ENCODE results near the gene B3GAT2.

Gene B3GAT2

GRCh38 chr6:70841112-70841511 lies 115.7 kb downstream of the B3GAT2 start:
- DNase-seq: no peak

- DNase-seq: peak; percentile 35 to 50 (median 41)
These were observed 117.3 kb downstream of the B3GAT2 start for GRCh38 chr6:70839286-70840266.

GRCh38 chr6:70838907-70839285 lies 118.0 kb downstream of the B3GAT2 start:
- no peak for DNase-seq

- DNase-seq: no peak
These were observed 122.3 kb downstream of the B3GAT2 start for GRCh38 chr6:70834520-70834919.

GRCh38 chr6:70831427-70831826 lies 125.4 kb downstream of the B3GAT2 start:
- no peak for DNase-seq

- no peak for DNase-seq
These were observed 133.2 kb downstream of the B3GAT2 start for GRCh38 chr6:70823651-70824050.

- DNase-seq: no peak
These were observed 135.1 kb downstream of the B3GAT2 start for GRCh38 chr6:70821751-70822150.

GRCh38 chr6:70820778-70821177 lies 136.1 kb downstream of the B3GAT2 start:
- DNase-seq: no peak

GRCh38 chr6:70819646-70820045 lies 137.2 kb downstream of the B3GAT2 start:
- peak; percentile 33 to 75 (median 59) for DNase-seq

- no peak for DNase-seq
These were observed 143.0 kb downstream of the B3GAT2 start for GRCh38 chr6:70813885-70814284.

- no peak for DNase-seq
These were observed 145.1 kb downstream of the B3GAT2 start for GRCh38 chr6:70811788-70812187.
